SHP77 treated with DMSO at 0.1 percent for 48 hours (cell line): ENCODE results near the gene DAAM2.

Source experiments
- DNase-seq: peaks from one replicate; lab custom pipeline; 2025; lab: John Stamatoyannopoulos, UW

The DAAM2 gene

GRCh38 chr6:39787322-39787721 lies 4.9 kb upstream of the DAAM2 start:
- DNase-seq, result no peak

- no peak for DNase-seq
Measured at GRCh38 chr6:39790772-39791171, 1.4 kb upstream of the DAAM2 start.

DNA sequence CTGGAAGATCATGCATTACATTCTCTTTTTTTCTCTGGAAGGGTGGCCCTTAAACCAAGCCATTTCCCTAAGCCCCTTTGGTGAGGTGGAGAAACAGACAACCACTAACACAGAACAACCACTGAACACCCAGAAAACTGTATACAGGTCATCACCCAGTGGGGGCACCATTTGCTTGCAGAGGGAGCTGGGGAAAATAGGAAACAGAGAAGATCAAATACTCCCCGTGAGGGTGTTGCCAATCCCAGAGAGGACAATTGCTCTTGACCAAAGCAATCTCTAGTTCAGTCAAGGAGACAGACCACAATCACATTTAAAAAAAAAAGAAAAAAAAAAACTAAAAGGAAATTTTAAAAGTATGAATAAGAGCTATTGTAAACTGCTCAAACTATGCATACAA lies 865 bp upstream of the DAAM2 start:
- DNase-seq, result no peak

DNA sequence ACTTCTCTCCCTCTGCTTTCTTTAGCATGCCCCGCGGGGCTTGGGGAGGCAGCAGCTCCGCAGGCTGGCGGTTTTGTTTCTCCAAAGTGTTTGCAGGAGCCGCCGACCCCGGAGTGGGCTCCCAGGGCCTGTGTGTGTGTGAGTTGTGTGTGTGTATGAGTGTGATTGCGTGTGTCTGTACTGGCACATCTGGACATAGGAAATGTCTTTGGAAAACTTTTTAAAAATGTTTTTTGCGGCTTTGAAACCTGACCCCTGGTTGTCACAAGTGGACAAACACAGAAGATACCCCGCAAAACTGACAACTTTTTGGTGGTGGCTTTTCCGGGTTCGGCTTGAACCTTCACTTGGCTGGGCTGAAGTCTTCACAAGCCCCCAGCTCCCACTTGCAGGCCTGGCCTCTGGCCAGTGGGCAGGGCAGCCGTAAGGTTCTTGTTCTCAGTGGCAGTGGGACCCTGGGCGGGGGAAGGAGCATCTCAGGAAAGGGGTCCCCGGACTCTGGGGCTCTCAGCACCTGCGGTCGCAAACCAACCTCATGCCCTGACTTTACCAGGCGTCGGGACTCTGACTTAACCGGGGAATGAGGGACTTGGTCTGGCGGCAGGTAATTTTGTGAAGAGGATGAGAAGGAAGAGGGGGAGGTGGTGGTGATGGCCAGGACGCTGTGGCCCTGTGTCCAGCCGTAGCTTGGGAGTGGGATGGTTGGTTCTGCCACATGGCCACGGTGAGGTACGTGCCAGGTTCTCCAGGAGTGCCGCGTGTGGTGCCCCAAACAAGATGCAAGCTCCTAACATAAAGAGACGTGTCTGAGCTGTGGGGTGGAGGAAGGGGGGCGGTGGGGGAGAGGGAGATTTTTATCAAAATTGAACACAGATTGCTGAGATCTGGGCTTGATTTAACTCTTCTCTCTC lies 619 bp downstream of the DAAM2 start:
- no peak for DNase-seq

GRCh38 chr6:39793516-39793915 lies 1.3 kb downstream of the DAAM2 start:
- DNase-seq, result no peak

DNA sequence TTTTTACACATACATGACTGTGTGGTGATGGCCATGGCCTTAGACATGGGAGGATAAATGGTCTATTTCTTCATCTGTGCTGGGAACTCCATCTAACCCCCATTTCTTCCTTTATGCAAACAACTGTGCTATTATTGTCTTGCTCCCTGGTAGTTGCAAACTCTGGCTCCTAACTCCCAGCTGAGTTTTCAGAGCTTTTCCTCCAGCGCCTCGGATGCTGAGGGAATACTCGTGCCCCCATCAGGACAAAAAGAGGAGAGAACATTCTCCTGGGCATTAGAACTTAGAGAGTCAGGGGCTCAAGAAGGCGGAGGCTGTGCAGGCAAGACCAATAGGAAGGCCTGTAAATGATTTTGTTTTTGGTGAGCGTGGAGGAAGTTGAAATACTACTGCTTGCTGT lies 2.1 kb downstream of the DAAM2 start:
- no peak for DNase-seq

- no peak for DNase-seq
Measured at GRCh38 chr6:39797751-39798150, 5.6 kb downstream of the DAAM2 start.

- DNase-seq, result no peak
Measured at GRCh38 chr6:39800034-39801032, 8.2 kb downstream of the DAAM2 start.

DNA sequence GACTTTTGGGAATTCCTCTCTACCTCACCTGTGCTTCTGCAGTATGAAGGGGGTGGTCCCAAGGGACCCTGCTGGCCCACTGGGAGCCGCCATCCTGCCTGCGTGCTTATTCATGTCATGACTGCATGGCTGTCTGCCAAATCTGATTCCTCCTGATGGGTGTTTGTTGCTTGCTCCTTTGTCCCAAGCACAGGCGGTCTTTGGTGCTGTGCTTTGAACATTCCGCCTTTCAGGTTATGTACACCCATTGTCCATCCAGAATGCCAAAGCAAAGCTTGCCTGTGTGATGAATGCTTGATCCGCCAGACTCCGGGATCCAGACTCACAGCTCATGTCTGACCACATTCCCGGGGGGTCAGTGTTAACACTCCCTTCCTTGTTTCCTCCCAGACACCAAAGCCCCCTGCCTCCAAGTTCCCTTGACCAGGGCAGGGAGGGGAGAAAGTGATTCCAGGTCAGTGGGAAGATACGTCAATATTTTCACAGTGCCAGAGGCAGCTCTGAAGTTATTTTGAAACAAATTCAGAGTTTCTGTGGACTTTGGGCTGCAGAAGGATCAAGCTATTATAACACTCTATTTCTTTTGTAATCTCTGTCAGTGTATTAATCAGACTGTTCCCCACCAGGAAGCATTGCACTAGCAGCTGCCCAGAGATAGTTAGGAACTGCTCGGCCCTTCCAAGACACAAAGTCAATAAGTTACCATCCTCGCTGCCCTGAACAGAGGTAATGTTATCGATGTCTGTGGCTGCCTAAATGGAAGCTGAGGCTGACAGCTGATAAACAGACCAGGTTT lies 9.5 kb downstream of the DAAM2 start:
- DNase-seq, result no peak

GRCh38 chr6:39803872-39804271 lies 11.7 kb downstream of the DAAM2 start:
- DNase-seq, result no peak

DNA sequence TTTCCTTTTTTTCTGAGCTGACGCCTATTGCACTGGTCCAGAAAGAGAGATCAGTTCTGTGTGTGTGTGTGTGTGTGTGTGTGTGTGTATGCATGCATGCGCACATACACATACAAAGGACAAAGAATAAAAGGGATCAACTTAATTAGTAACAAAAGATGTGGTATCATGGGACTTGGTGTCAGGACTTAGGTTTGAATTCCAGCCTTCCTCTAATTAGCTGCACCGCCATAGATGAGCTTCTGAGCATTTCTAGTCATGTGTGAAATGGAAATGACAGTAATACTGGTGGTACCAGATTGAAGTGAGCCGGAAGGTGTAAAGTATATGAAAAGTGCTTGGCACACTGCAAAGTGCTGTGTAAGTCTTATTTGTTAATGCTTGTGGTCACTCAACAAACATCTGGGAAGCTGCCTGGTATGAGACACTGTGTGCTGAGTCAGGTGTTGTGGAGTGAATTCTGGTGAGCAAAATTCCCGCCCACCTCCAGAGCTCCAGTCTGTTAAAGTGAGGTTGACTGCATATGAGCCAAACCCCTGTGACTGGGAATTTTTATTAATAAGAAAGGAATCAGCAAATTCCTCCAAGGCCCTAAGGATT lies 12.4 kb downstream of the DAAM2 start:
- DNase-seq, result no peak

GRCh38 chr6:39806278-39806677 lies 14.1 kb downstream of the DAAM2 start:
- DNase-seq, result no peak

GRCh38 chr6:39808346-39808745 lies 16.2 kb downstream of the DAAM2 start:
- DNase-seq, result no peak

DNA sequence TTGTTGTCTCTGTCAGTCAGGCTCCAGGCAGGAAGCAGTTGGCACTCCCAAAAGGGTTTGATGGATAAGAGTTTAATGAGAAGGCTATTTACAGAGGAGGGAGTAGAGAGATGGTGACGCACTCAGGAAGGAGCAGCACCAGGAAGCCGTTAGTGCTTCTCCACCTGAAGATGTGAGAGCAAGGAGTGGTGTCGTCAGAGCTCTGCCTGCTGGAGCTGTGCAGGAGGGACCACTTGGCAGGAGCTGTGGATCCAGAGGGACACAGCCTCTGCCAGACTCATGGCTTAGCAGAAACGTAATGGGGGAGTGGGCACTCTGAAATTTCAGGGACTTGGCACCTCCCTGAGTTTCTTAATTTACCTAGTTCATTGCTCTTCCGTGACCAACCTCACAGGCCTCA lies 16.8 kb downstream of the DAAM2 start:
- no peak for DNase-seq

DNA sequence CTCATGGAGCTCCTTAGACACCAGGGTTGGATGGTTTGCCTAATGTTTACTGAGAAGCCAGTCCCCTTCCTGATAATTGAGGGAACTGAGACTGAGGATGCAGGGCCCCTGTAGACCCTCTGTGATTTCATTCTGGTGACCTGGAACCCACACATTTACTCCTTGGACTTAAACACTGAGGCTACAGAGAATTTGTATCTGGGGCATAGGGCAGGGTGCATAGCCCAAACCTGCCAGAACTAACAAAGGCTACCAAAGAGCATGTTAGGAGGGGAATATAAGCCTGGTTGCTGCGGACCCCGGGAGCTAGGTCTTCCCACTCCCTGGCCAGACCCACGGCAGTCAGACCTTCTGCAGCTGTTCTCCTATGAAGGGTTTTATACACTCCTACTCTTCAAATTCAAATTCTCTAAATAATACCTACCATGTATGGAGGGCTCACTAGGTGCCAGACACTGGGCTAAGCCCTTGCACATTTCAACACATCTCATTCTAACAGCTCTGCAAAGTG lies 19.7 kb downstream of the DAAM2 start:
- DNase-seq, result no peak

- no peak for DNase-seq
Measured at GRCh38 chr6:39812496-39812852, 20.3 kb downstream of the DAAM2 start.

- no peak for DNase-seq
Measured at GRCh38 chr6:39812853-39813533, 20.8 kb downstream of the DAAM2 start.

DNA sequence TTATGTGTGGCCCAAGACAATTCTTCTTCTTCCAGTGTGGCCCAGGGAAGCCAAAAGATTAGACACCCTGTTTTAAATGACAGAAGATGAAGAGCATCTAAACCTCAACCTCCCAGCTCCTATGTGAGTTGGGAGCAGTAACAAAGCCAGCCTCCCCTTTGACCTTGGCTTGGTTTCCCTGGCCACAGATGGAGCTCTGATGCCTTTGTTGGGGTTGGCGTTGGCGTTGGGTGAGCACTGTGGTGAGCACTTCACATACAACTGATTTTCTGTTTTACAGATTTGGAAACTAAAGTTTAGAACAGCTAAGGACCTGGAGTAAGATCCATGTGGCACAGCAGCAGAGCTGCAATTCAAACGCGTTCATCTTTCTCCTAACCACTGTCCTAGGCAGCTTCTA lies 22.1 kb downstream of the DAAM2 start:
- DNase-seq, result no peak

- no peak for DNase-seq
Measured at GRCh38 chr6:39815356-39815755, 23.2 kb downstream of the DAAM2 start.

DNA sequence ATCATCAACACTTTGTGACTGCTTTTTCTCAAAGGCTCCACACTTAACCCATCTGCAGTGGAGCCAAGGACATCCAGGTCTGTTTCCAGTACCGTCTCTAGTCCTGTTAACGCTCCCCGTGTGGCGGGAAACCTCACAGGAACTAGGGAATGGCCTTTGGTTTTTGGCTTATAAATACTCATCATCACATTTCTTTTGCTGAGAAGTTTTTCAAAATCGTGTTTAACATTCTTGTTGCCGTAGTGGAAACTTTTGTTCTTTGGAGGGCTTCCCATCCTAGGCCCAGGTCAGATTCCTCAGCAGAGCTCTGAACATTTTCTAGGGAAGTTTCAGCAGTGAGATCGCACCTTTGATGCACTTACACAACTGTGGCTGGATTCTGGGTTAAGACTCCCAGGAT lies 24.6 kb downstream of the DAAM2 start:
- DNase-seq, result no peak

DNA sequence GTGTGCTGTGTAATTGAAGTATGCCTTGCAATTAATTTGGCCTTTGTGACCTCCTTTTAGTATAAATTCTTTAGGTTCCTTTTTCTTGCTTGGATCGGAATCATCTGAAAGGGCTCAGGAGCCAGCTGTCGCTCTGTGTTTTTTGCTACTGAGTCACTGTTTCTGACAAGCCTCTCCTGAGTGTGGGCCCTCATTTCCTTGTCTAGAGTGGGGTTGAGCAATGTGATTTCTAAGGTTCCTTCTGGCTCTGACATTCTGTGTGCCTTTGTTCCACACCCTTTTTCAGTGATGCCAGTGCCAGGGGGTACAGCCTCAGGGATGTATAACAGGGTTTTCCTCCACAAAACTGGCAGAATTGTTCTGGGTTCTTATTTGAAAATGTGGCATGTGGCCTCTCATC lies 26.5 kb downstream of the DAAM2 start:
- no peak for DNase-seq
